LNCAP (cell line): ENCODE data around the gene MED20.

ENCODE experiments used
- CTCF ChIP-seq: fragments of 450-650 bp; IDR thresholded peaks from 2 replicates; pipeline ENCODE4 v1.5.1; 2017; ENCODE audit warnings: mild to moderate bottlenecking

MED20 gene

GRCh38 chr6:41947581-41948220 is 26.8 kb upstream of the MED20 start:
- no peak for TF ChIP-seq CTCF

DNA sequence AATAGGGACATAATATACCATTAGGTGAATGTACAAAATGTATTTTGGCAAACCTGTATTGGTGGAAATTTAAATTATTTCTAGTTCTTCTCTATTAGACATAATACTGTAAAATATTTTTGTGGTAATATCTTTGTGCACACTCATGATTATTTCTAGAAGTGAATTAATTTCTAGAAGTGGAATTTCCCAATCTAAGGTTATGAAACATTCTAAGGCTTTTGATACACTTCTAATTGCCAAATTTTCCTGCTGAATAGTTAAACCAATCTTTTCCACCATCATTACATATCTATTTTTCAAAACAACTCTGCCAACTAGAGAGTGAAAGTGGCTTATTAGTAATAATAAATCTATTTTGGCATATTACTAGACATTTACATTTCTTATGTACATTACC is 22.5 kb upstream of the MED20 start:
- TF ChIP-seq CTCF, result no peak

DNA sequence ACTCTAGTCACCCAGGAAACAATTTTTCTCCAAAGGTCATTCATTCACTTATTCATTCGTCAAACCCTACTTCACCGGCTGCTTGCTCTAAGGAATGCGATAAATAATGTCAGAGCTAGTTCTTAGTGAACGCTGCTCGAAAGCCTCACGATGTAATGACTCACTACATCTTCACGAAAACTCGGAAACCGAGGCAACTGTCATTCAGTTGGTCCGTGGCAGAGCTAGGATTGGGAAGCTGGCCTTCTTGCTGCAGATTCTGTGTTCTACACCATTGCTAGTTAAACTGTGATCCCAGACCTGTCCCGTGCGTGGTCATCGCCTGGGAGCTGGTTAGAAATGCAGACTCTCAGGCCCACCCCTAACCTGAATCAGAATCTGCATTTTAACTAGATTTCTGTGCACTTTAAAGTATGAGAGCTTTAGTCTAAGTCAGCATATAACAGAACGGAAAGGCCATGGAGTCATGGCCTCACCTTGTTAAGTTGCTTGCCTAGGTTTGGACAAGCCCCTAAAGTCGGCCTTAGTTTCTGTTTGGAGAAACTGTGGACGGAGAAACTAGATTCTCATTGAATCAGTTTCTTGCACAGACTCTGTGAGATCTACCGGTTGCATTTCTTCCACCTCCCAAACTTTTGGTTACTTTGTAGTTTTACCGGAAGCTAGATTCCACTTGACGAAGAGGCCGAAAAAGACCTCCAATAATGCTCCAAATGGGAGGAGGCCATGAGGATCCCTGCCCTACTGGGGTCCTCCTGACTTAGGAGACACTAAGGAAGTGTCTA is 21.3 kb upstream of the MED20 start:
- TF ChIP-seq CTCF, result no peak

- TF ChIP-seq CTCF, result no peak
Observed at GRCh38 chr6:41941280-41942066, 20.5 kb upstream of the MED20 start, which contains the start of gene CCND3. TSS of gene CCND3 (minus strand) at chr6:41941808. CDS start at chr6:41941649, 159 bp downstream.

DNA sequence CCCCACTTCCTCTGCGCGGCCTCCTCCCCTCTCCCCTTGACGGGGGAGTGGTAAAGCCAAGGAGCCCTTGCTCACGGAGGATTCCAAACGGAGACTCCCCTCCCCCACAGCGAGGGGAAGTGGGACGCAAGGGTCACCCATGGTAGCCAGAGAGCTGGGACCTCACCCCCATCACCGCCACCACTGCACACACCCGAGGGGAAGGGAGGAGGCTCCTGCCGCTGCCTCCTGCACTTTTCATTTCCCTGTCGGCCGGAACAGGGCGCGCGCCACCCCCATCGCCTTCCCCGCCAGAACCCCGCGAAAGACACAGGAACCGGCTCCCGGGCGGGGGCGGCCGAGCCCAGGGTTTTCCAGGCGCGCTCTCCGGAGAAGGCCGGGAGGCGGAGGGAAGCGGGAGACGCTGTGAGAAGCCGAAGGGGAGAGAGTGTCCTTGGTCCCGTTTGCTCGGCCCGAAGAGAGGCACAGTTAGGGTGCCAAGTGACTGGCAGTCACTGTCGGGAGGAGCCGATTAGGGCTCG is 19.9 kb upstream of the MED20 start:
- no peak for TF ChIP-seq CTCF

- TF ChIP-seq CTCF, result no peak
Observed at GRCh38 chr6:41939848-41940758, 19.2 kb upstream of the MED20 start.
